ENCODE results near the gene SOBP.

- TF ChIP-seq CTCF (IDR thresholded peaks at IDR 0.05 in 8 of 11, conservative IDR thresholded peaks at IDR 0.05 in 3 of 11) (no peak), POLR2AphosphoS5 (IDR thresholded peaks at IDR 0.05) (no peak), POLR2A (IDR thresholded peaks at IDR 0.05) (no peak)
Observed at GRCh38 chr6:107620732-107621131, 130.8 kb downstream of the SOBP start.
